HL-60/S4 (cell line): ENCODE data around the gene NCS1.

Experiments used
- in situ Hi-C: fragments of 300-500 bp; cut with MboI; formaldehyde crosslinking; loops from 2 replicates; pipeline ENCODE4 v1.14.3; 2022; ENCODE audit warnings: low sequenced_read_pairs

Gene NCS1

DNA sequence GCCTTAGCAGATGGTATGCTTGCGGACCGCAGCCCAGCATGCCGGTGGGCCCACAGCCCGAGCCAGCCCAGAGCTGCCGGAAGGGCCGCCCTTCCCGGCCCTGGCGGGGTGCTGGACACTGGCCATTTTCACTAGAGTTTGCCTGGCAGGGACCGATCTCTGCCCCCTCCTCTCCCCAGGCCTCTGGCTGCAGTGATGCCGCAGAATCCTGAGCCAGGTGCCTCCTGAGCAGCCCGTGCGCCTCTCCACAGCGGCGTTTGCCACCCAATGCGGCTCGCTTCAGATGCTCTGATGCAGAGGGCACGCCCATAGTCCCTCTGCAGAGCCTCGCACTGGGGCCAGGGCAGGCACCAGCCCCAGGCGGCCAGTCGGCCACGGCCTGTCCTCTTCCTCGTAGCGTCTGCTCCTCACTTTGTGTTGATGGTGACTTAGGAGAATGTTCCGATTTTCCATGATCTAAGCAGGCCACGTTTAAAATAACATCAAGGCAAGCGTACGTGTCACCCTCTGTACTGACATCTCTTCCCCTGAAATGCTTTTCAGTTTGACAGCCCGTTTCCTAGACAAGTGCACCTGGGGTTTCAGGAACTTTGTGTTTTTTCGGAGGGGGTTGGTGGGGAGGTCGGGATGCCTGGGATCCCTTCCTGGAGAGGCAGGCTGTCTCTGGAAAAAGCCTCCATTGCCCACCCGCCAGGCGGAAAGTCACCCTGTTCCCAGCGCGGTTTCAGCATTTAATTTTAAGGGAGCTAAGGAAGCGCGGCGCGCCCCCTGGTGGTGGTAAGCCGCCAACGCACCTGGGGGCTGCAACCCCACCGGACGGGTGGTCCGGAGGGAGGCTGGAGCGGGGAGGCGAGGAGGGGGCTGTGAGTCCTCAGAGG is 63.6 kb downstream of the NCS1 start:
- in situ Hi-C loops = loop anchor here (5.0 to 25.0 kb wide), 2 partner anchors 123 to 348 kb away; no protein-coding TSS in a partner anchor

- in situ Hi-C loops = loop anchor here (5.0 to 25.0 kb wide), 2 partner anchors 124 to 349 kb away; no protein-coding TSS in a partner anchor
Measured at GRCh38 chr9:130236436-130236985, 64.3 kb downstream of the NCS1 start.

GRCh38 chr9:130237076-130237475 is 64.9 kb downstream of the NCS1 start:
- in situ Hi-C loops = loop anchor here (5.0 to 25.0 kb wide), 2 partner anchors 125 to 350 kb away; no protein-coding TSS in a partner anchor

DNA sequence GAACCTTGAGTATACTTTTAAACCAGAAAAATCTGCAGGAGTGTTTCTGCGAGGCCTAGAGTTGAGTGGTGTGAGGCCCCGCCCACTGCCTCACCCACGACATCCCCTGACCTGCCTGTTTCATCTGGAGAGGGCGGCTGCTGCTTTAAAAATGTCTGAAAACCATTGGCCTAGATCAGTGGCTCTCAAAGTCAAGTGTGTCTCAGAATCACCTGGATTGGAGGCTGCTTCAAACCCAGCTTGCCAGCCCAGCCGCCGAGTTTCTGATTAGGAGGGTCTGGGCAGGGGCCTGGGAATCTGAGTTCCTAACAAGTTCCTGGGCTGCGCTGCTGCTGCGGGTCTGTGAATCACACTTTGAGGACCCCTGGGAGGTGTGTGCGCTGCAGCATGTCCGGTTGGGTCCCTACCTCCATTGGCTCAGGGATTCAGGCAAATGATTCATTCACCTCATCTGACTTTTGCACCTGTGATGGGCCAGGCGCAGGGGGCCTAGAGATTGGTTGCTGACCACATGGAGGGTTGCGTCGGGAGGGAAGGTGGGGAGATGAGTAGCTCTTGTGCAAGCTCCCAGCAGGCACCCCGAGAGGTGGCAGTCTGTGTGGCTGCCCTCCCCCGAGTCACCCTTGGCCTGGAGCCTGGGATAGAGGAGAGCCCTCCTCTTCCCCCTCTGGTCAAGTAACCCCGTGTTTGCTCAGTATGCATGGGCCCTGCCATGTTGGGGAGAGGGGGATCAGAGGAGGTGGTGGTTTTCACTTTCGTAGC is 65.7 kb downstream of the NCS1 start:
- in situ Hi-C loops = loop anchor here (5.0 to 25.0 kb wide), 2 partner anchors 126 to 351 kb away; no protein-coding TSS in a partner anchor

DNA sequence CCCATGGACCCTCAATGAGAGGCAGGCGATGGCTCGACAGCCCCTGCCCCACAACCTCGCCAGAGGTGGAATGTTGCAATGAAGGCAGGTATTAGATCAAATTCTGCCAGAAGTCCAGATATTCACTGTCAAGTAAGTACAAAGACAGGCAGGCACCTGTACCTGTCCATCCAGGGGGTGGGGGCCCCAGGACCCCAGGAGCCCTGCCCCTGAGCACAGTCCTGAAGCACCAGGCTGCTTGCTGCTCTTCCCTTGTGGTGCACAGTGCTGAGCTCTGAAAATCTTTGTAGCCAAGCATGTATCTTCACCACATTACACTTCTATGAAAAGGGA is 67.1 kb downstream of the NCS1 start:
- in situ Hi-C loops = loop anchor here (5.0 to 25.0 kb wide), 2 partner anchors 127 to 352 kb away; no protein-coding TSS in a partner anchor

DNA sequence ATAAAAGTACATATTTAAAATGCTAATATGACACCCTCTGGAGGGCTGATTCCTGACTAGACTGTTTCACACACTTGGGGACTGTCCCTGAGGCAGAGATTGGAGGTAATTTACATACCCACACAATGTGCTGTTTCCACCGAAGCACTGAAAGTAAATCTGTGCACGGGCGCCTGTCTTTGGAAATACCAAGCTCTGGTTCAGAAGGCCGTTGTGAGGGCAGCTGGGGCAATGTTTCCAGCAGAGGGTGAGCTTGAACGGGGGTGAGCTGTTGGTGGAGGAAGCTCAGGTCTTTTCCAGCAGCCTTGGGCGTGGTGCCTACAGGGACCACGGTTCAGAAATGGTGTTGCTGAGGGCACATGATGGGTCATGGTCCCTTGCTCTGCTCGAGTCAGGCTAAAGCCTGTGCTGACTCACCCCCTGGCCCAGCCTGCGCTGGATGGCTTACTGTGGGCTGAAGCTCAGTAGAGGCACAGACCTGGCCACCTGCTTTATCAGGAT is 67.6 kb downstream of the NCS1 start:
- in situ Hi-C loops = loop anchor here (5.0 to 25.0 kb wide), 2 partner anchors 127 to 352 kb away; no protein-coding TSS in a partner anchor

GRCh38 chr9:130240410-130241197 is 68.4 kb downstream of the NCS1 start:
- in situ Hi-C loops = loop anchor here (25.0 kb wide), 1 partner anchor 353 kb away; no protein-coding TSS in a partner anchor

DNA sequence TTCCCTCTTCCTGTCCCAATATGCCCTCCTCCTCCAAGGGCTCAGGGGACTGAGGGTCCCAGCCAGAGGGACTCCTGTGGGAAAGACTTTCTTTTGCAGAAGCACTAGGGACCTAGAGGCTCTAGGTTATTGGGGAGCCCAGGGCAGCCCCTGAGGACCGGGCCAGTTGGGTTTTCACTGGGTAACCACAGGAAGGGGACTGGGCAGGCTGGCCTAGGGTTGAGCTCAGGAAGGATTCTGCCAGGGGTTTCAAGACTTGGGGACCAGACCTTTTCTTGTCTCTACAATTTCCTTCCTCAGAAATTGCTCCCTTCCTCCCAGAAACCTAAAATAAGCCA is 69.0 kb downstream of the NCS1 start:
- in situ Hi-C loops = loop anchor here (25.0 kb wide), 1 partner anchor 354 kb away; no protein-coding TSS in a partner anchor

- in situ Hi-C loops = loop anchor here (25.0 kb wide), 1 partner anchor 355 kb away; no protein-coding TSS in a partner anchor
Measured at GRCh38 chr9:130242270-130243014, 70.2 kb downstream of the NCS1 start.

DNA sequence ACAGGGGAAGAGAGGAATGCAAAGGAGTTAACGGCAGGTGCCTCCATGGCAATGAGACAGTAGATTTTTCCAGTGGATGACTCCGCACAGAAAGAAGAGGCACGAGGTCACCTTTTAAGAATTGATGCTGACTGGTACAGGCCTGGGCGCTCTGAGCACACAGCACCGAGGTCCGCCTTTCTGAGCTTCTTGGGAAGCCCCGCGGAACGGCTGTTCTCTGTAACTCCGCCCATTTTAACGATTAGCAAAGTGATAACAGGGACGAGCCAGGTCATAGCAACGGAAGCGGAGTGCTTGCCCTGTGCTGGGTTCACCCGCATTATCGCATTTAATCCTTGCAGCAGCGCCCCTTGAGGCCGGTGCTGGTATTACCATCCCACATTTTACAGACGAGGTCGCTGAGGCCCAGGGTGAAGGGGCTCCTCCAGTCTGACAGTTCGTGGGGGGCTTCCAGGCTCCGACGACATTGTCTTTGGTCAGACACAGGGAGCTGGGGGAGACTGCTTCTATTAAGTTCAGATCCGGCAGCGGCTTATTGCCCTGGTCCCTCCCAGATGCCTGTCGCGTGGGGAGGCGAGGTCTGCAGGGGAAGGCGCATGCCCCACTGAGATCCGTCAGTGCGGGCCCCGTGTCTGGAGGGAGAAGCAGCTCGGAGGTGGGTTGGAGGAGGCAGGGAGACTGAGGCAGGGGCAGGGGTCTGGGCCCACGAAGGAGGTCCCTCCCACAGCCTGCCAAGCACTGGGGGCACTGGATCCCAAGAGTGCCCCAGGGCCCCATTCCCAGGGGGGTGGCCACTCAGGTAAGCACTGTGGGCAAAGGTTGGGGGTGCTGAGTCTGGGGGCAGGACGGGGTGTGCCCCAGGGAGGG is 71.0 kb downstream of the NCS1 start:
- in situ Hi-C loops = loop anchor here (25.0 kb wide), 1 partner anchor 356 kb away; no protein-coding TSS in a partner anchor

GRCh38 chr9:130243882-130244170 is 71.6 kb downstream of the NCS1 start:
- in situ Hi-C loops = loop anchor here (25.0 kb wide), 1 partner anchor 357 kb away; no protein-coding TSS in a partner anchor

DNA sequence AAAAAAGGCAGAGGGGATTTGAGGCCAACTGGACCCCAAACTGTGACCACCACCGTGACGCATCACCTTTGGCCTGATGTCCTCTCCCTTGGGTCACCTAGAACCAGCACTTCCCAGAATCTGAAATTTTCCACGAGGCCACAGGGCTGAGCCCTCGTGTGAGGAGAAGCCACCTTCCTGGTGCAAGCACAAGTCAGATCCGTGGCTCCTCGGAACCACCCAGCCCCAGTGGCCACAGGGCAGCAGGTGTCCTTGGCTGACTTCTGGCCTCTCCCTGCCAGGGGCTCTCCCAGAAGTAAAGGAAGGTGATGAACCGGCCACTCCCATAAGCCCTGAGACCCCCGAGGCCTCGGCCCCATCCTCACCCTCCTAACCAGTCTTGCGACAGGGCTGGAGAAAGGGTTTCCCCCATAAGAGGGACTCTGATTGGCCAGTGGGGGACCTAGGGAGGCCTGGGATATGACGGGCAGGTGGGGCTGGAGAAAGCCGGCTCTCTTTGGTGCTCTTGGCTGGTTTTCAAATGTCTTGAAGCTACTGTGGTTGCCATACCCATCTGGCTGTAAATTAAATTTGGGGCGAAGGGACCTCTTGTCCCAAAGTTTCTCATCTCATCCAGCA is 72.5 kb downstream of the NCS1 start:
- in situ Hi-C loops = loop anchor here (25.0 kb wide), 1 partner anchor 357 kb away; no protein-coding TSS in a partner anchor

DNA sequence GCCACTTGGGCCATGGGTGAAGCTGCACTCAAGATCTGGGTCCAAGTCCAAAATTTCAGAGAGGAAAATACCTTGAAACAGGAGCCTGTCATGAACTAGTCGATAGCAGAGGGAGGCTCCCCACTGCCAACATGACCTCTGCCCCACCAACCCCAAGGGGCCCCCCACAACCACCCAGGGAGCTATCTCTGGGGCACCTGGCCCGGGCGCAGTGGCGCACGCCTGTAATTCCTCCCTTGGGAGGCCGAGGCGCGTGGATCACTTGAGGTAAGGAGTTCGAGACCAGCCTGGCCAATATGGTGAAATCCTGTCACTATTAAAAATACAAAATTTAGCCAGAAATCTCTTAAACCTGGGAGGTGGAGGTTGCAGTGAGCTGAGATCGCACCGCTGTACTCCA is 73.3 kb downstream of the NCS1 start:
- in situ Hi-C loops = loop anchor here (25.0 kb wide), 1 partner anchor 358 kb away; no protein-coding TSS in a partner anchor

GRCh38 chr9:130246126-130246525 is 73.9 kb downstream of the NCS1 start:
- in situ Hi-C loops = loop anchor here (25.0 kb wide), 1 partner anchor 359 kb away; no protein-coding TSS in a partner anchor

DNA sequence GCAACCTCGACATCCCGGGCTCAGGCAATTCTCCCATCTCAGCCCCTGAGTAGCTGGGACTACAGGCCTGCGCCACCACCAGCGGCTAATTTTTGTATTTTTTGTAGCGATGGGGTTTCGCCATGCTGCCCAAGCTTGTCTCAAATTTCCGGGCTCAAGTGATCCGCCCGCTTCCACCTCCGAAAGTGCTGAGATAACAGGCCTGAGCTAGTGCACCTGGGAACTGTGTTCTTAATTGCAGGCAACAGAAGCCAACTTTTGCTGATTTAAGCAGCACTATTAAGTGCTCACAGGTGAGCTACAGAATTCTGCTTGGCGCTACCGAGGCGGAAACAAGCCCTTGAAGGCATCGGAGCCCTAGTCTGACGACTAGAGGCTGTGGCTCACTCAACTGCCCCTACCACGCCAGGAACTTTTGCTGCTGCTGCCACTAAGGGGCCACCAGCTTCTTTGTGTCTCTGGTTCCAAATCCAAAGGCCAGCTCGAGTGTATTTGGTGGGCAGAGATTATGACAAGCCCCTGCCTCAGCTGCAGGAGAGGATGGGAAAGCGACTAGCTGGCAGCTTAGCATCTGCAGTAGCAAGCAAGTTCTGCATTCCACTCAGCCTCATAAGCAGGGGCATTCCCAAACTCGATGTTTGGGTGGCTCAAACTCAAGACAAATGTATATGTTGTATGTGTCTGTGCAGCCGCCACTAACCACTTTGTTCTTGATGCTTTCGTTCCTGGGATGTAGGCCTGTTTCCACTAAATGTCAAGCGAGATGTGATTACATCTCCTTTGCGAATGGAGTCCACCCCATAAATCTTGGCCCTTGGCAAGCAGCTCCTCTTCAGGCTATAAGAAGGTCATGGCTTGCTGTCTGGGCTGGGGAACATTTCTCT is 82.8 kb downstream of the NCS1 start:
- in situ Hi-C loops = no loop called here

GRCh38 chr9:130255631-130256134 is 83.5 kb downstream of the NCS1 start:
- in situ Hi-C loops = no loop called here

DNA sequence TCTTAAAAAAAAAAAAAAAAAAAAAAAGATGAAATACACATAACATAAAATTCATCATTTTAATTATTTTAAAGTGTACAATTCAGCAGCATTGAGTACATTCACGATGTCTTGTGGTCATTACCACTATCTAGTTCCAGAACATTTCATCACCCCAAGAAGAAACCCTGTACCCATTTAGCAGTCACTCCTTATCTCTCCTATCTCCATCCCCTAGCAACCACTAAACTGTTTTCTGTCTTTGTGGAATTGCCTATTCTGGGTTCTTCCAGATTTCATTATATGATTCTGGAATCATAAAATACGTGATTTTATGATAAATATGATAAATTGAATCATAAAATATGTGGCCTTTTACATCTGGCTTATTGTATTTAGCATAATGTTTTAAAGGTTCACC is 84.4 kb downstream of the NCS1 start:
- in situ Hi-C loops = no loop called here
